ENCODE results near the gene TMEM163.

The TMEM163 gene

GRCh38 chr2:134421556-134422328, 297.1 kb downstream of the TMEM163 start:
- Histone ChIP-seq H4K12ac (ENCODE audit: low read depth, low read length) (no peak overlapping the region), H3K79me1 (ENCODE audit: low read length) (no peaks in the 10 kb centered on the region)
- WGBS (ENCODE audit: extremely low coverage, insufficient coverage, insufficient read length): no CpG with 5 or more reads among the region's 7 CpGs

GRCh38 chr2:134420920-134421319, 297.9 kb downstream of the TMEM163 start:
- Histone ChIP-seq H3K79me2 (ENCODE audit: control insufficient read depth, insufficient read depth, low read length, poor library complexity) (no peaks in the 10 kb centered on the region), H3K14ac (ENCODE audit: low read length) (no peak overlapping the region), H2BK120ac (ENCODE audit: insufficient read depth, low read length, poor library complexity) (no peak overlapping the region), H3K9ac (ENCODE audit: low read length) (no peak overlapping the region), H3K4me1 (ENCODE audit: control insufficient read depth in 1 of 2, insufficient read depth in 2 of 2, low read length in 2 of 2) (no peaks in the 10 kb centered on the region), H3K27me3 (ENCODE audit: insufficient read depth, low read length) (no peaks in the 10 kb centered on the region), H3K36me3 (ENCODE audit: control insufficient read depth in 1 of 2, insufficient read depth in 2 of 2, low read length in 2 of 2) (peaks cover 0 to 2% of the 10 kb centered on the region in 2 experiments), H3K27ac (ENCODE audit: low read depth, low read length) (no peak overlapping the region), H2AK5ac (ENCODE audit: low read length) (no peak overlapping the region), H2AFZ (ENCODE audit: insufficient read depth, low read length, poor library complexity) (no peak overlapping the region), H3K4me2 (ENCODE audit: low read length) (no peak overlapping the region), H3K4me3 (ENCODE audit: low read depth, low read length) (no peak overlapping the region), H3K9me3 (ENCODE audit: insufficient read depth, low read depth, low read length) (no peaks in the 10 kb centered on the region), H2BK12ac (ENCODE audit: low read length) (no peak overlapping the region), H4K8ac (ENCODE audit: low read depth, low read length) (no peak overlapping the region), H4K12ac (ENCODE audit: low read depth, low read length) (no peak overlapping the region), H4K91ac (ENCODE audit: low read depth, low read length) (no peak overlapping the region), H3K4ac (ENCODE audit: low read depth, low read length) (no peak overlapping the region), H3K18ac (ENCODE audit: low read length) (no peak overlapping the region), H3K23ac (ENCODE audit: low read length) (no peak overlapping the region), H2BK5ac (ENCODE audit: low read depth, low read length, poor library complexity) (no peak overlapping the region), H3K79me1 (ENCODE audit: low read length) (no peaks in the 10 kb centered on the region)
- DNase-seq: no peak
- no CpG with 5 or more reads among the region's 3 CpGs for WGBS (ENCODE audit: extremely low coverage, insufficient coverage, insufficient read length)

More at GRCh38 chr2:134421556-134422328, 297.1 kb downstream of the TMEM163 start:
- Histone ChIP-seq H3K9me3 (ENCODE audit: insufficient read depth, low read depth, low read length) (no peaks in the 10 kb centered on the region), H3K36me3 (ENCODE audit: control insufficient read depth in 1 of 2, insufficient read depth in 2 of 2, low read length in 2 of 2) (peaks cover 0 to 2% of the 10 kb centered on the region in 2 experiments), H2BK5ac (ENCODE audit: low read depth, low read length, poor library complexity) (no peak overlapping the region), H2AK5ac (ENCODE audit: low read length) (no peak overlapping the region), H3K4me3 (ENCODE audit: low read depth, low read length) (no peak overlapping the region), H3K9ac (ENCODE audit: low read length) (no peak overlapping the region), H4K91ac (ENCODE audit: low read depth, low read length) (no peak overlapping the region), H3K18ac (ENCODE audit: low read length) (no peak overlapping the region), H3K79me2 (ENCODE audit: control insufficient read depth, insufficient read depth, low read length, poor library complexity) (no peaks in the 10 kb centered on the region), H3K14ac (ENCODE audit: low read length) (no peak overlapping the region), H2BK120ac (ENCODE audit: insufficient read depth, low read length, poor library complexity) (no peak overlapping the region), H3K27ac (ENCODE audit: low read depth, low read length) (no peak overlapping the region), H3K4me1 (ENCODE audit: control insufficient read depth in 1 of 2, insufficient read depth in 2 of 2, low read length in 2 of 2) (no peaks in the 10 kb centered on the region), H3K27me3 (ENCODE audit: insufficient read depth, low read length) (no peaks in the 10 kb centered on the region), H2BK12ac (ENCODE audit: low read length) (no peak overlapping the region), H4K8ac (ENCODE audit: low read depth, low read length) (no peak overlapping the region), H3K4me2 (ENCODE audit: low read length) (no peak overlapping the region), H3K4ac (ENCODE audit: low read depth, low read length) (no peak overlapping the region), H3K23ac (ENCODE audit: low read length) (no peak overlapping the region), H2AFZ (ENCODE audit: insufficient read depth, low read length, poor library complexity) (no peak overlapping the region)
- DNase-seq: no peak

GRCh38 chr2:134420259-134420658, 298.5 kb downstream of the TMEM163 start:
- H4K8ac ChIP-seq (ENCODE audit: low read depth, low read length): no peak overlapping the region
- no peaks in the 10 kb centered on the region for H3K27me3 ChIP-seq (ENCODE audit: insufficient read depth, low read length)

GRCh38 chr2:134417968-134418582, 300.7 kb downstream of the TMEM163 start:
- no peak overlapping the region for H2BK120ac ChIP-seq (ENCODE audit: insufficient read depth, low read length, poor library complexity)
- no peak overlapping the region for H2BK5ac ChIP-seq (ENCODE audit: low read depth, low read length, poor library complexity)
- no peak overlapping the region for H3K4ac ChIP-seq (ENCODE audit: low read depth, low read length)
- no peaks in the 10 kb centered on the region for H3K9me3 ChIP-seq (ENCODE audit: insufficient read depth, low read depth, low read length)
- no peak overlapping the region for H4K8ac ChIP-seq (ENCODE audit: low read depth, low read length)
- H2AFZ ChIP-seq (ENCODE audit: insufficient read depth, low read length, poor library complexity): no peak overlapping the region
- H3K27ac ChIP-seq (ENCODE audit: low read depth, low read length): no peak overlapping the region
- DNase-seq: no peak
- peaks cover 0 to 2% of the 10 kb centered on the region in 2 experiments for H3K36me3 ChIP-seq (ENCODE audit: control insufficient read depth in 1 of 2, insufficient read depth in 2 of 2, low read length in 2 of 2)
- no peak overlapping the region for H3K18ac ChIP-seq (ENCODE audit: low read length)
- H3K4me1 ChIP-seq (ENCODE audit: control insufficient read depth in 1 of 2, insufficient read depth in 2 of 2, low read length in 2 of 2): no peaks in the 10 kb centered on the region
- no peaks in the 10 kb centered on the region for H3K79me1 ChIP-seq (ENCODE audit: low read length)
- H4K91ac ChIP-seq (ENCODE audit: low read depth, low read length): no peak overlapping the region
- H4K12ac ChIP-seq (ENCODE audit: low read depth, low read length): no peak overlapping the region
- no peak overlapping the region for H3K14ac ChIP-seq (ENCODE audit: low read length)
- H3K4me3 ChIP-seq (ENCODE audit: low read depth, low read length): no peak overlapping the region
- no peak overlapping the region for H3K4me2 ChIP-seq (ENCODE audit: low read length)
- H3K23ac ChIP-seq (ENCODE audit: low read length): no peak overlapping the region
- no CpG with 5 or more reads among the region's 5 CpGs for WGBS (ENCODE audit: extremely low coverage, insufficient coverage, insufficient read length)
- no peak overlapping the region for H2BK12ac ChIP-seq (ENCODE audit: low read length)
- no peaks in the 10 kb centered on the region for H3K79me2 ChIP-seq (ENCODE audit: control insufficient read depth, insufficient read depth, low read length, poor library complexity)
- no peaks in the 10 kb centered on the region for H3K27me3 ChIP-seq (ENCODE audit: insufficient read depth, low read length)
- H3K9ac ChIP-seq (ENCODE audit: low read length): no peak overlapping the region
- H2AK5ac ChIP-seq (ENCODE audit: low read length): no peak overlapping the region

More at GRCh38 chr2:134420259-134420658, 298.5 kb downstream of the TMEM163 start:
- Histone ChIP-seq H2BK5ac (ENCODE audit: low read depth, low read length, poor library complexity) (no peak overlapping the region), H3K4me3 (ENCODE audit: low read depth, low read length) (no peak overlapping the region), H2BK120ac (ENCODE audit: insufficient read depth, low read length, poor library complexity) (no peak overlapping the region), H3K27ac (ENCODE audit: low read depth, low read length) (no peak overlapping the region), H3K79me2 (ENCODE audit: control insufficient read depth, insufficient read depth, low read length, poor library complexity) (no peaks in the 10 kb centered on the region), H4K91ac (ENCODE audit: low read depth, low read length) (no peak overlapping the region), H3K79me1 (ENCODE audit: low read length) (no peaks in the 10 kb centered on the region), H3K9ac (ENCODE audit: low read length) (no peak overlapping the region), H4K12ac (ENCODE audit: low read depth, low read length) (no peak overlapping the region), H2BK12ac (ENCODE audit: low read length) (no peak overlapping the region), H3K14ac (ENCODE audit: low read length) (no peak overlapping the region), H3K36me3 (ENCODE audit: control insufficient read depth in 1 of 2, insufficient read depth in 2 of 2, low read length in 2 of 2) (peaks cover 0 to 2% of the 10 kb centered on the region in 2 experiments), H3K18ac (ENCODE audit: low read length) (no peak overlapping the region), H3K4me1 (ENCODE audit: control insufficient read depth in 1 of 2, insufficient read depth in 2 of 2, low read length in 2 of 2) (no peaks in the 10 kb centered on the region), H3K4me2 (ENCODE audit: low read length) (no peak overlapping the region), H3K9me3 (ENCODE audit: insufficient read depth, low read depth, low read length) (no peaks in the 10 kb centered on the region), H3K4ac (ENCODE audit: low read depth, low read length) (no peak overlapping the region), H2AFZ (ENCODE audit: insufficient read depth, low read length, poor library complexity) (no peak overlapping the region), H3K23ac (ENCODE audit: low read length) (no peak overlapping the region), H2AK5ac (ENCODE audit: low read length) (no peak overlapping the region)
- DNase-seq: no peak
- no CpG with 5 or more reads among the region's 7 CpGs for WGBS (ENCODE audit: extremely low coverage, insufficient coverage, insufficient read length)
